Tibial artery (tissue), 4 donors: Measurements from ENCODE around the gene P3H2.
"Not testable (repeated sequence)": the region's sequence is repeated elsewhere in the genome, so short reads cannot be mapped to it uniquely, and the experiment has no call there.

Experiments
- DNase-seq, 2 donors: peaks; one replicate each; pipeline ENCODE4 v3.0.0-alpha.2; 2019
- H3K27ac ChIP-seq, 2 donors: fragments of 200-600 bp; sonication (generic) in 1 of 2; 1 replicate in 1 of 2; 2 replicates in 1 of 2; pipeline ENCODE4 v1.5.1; 2018 to 2019; ENCODE audit warnings: mild to moderate bottlenecking in 1 of 2
- H3K27me3 ChIP-seq, 2 donors: fragments of 200-600 bp; sonication (generic) in 1 of 2; one replicate each; pipeline versions ENCODE4 v1.5.1 to v1.6.0; 2016 to 2019
- H3K36me3 ChIP-seq, 3 donors: fragments of 200-600 bp; sonication (generic) in 2 of 3; one replicate each; pipeline ENCODE4 v1.5.1; 2016 to 2019; ENCODE audit warnings: mild to moderate bottlenecking in 2 of 3
- H3K4me1 ChIP-seq, 4 donors: fragments of 200-600 bp; sonication (generic) in 2 of 4; 1 replicate in 3 of 4; 2 replicates in 1 of 4; pipeline ENCODE4 v1.5.1; 2016 to 2019
- H3K4me3 ChIP-seq, 2 donors: fragments of 200-600 bp; sonication (generic) in 1 of 2; 1 replicate in 1 of 2; 2 replicates in 1 of 2; pipeline ENCODE4 v1.5.1; 2018 to 2019; ENCODE audit warnings: mild to moderate bottlenecking in 2 of 2
- H3K9me3 ChIP-seq, 3 donors: fragments of 200-600 bp; sonication (generic) in 1 of 3; one replicate each; pipeline ENCODE4 v1.5.1; 2016 to 2019
- intact Hi-C: fragments of 100-400 bp; cut with DNase I; formaldehyde crosslinking; loops from one replicate; pipeline ENCODE4 v1.15.0; 2023; ENCODE audit warnings: low total_unique reads
- TF ChIP-seq, protein P1 (sequence below), 2 experiments: fragments of 200-600 bp in 1 of 2; fragments of 450-650 bp in 1 of 2; IDR thresholded peaks; one replicate each; pipeline ENCODE4 v1.5.1; 2017 to 2019; ENCODE audit warnings: antibody characterized with exemption in 2 of 2, mild to moderate bottlenecking in 1 of 2, moderate library complexity in 1 of 2

P3H2 gene

DNA sequence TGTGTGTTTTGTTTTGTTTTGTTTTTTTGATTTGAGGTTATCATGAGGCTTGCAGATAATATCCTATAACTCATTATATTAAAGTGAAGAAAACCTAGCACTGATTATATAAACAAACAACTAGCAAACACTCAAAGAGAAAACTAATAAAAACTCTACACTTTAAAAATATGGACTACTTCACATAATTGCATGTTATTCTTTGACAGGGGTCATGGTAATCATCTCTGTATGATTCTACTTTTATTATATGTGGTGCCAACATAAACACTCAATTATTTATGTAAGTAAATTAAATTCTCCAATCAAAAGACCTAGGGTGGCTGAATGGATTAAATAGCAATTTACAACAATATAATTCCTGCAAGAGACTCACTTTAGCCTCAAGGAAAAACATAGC lies 44.6 kb upstream of the P3H2 start:
- TF ChIP-seq, protein P1, sequence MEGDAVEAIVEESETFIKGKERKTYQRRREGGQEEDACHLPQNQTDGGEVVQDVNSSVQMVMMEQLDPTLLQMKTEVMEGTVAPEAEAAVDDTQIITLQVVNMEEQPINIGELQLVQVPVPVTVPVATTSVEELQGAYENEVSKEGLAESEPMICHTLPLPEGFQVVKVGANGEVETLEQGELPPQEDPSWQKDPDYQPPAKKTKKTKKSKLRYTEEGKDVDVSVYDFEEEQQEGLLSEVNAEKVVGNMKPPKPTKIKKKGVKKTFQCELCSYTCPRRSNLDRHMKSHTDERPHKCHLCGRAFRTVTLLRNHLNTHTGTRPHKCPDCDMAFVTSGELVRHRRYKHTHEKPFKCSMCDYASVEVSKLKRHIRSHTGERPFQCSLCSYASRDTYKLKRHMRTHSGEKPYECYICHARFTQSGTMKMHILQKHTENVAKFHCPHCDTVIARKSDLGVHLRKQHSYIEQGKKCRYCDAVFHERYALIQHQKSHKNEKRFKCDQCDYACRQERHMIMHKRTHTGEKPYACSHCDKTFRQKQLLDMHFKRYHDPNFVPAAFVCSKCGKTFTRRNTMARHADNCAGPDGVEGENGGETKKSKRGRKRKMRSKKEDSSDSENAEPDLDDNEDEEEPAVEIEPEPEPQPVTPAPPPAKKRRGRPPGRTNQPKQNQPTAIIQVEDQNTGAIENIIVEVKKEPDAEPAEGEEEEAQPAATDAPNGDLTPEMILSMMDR (IDR thresholded peaks at IDR 0.05) = no peak
- no peak for DNase-seq
- no peak overlapping the region for H3K27ac ChIP-seq
- no peaks in the 10 kb centered on the region for H3K36me3 ChIP-seq
- peaks cover 0 to 9% (median 3%) of the 10 kb centered on the region in 4 donors for H3K4me1 ChIP-seq
- intact Hi-C loops = no loop called here
- no peak overlapping the region for H3K4me3 ChIP-seq
- H3K27me3 ChIP-seq = no peaks in the 10 kb centered on the region
- no peaks in the 10 kb centered on the region for H3K9me3 ChIP-seq

DNA sequence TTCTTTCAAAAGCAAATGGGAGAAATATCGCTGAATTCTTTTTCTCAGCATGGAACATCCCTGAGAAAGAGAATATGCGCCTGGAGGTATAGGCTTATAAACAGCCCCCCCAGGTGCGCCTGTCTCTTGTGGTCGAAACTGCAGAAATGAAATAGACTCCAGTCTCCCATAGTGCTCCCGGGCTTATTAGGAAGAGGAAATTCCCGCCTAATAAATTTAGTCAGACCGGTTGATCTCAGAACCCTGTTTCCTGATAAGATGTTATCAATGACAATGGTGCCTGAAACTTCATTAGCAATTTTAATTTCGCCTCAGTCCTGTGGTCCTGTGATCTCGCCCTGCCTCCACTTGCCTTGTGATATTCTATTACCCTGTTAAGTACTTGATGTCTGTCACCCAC lies 41.3 kb upstream of the P3H2 start:
- H3K9me3 ChIP-seq, H3K4me3 ChIP-seq, H3K4me1 ChIP-seq, H3K36me3 ChIP-seq, intact Hi-C loops, H3K27ac ChIP-seq, H3K27me3 ChIP-seq, DNase-seq: not testable (repeated sequence)

DNA sequence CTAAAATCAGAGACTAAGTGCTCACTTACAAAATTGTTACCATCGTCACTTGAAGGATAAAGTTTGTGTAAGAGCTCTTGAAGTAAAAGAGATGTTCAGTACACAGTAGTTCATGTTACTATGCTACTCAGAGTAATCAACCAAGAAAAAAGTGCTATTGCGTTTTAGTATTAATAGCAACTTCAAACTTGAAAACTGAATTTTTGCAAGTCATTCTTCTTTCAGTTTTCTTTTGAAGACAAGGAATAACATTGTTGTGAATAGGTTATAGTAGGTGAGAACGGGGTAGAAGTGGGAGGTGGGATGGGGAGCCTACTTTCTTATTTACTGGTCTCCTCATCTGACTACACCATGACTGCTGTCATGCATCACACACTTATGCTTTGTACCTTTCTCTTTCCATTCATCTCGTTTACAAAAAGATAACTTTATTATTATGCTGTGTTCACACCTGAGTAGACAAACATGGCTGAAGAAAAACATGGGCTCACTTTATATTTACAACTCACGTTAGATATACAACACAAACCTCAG lies 39.3 kb upstream of the P3H2 start:
- intact Hi-C loops = no loop called here

DNA sequence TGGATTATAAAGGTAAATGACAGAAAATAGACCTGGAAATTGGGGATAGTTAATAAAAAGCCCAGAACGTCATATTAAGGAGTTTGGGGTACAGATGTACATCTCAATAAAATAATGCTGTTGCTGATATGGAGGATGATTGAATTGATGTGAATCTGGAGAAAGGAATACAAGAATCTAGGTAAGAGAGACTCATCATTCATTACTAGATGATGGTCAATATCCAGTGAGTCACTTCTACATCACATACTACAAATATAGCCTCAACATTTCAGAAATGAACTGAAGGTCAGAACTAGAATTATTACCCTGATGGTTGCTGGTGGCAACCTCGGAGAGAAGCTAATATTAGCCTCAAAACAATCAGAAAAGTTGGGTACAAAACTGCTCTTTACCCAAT lies 37.6 kb upstream of the P3H2 start:
- intact Hi-C loops = no loop called here

More for the DNA sequence above, 39.3 kb upstream of the P3H2 start:
- TF ChIP-seq, protein P1 (IDR thresholded peaks at IDR 0.05) = no peak
- no peaks in the 10 kb centered on the region for H3K36me3 ChIP-seq
- no peaks in the 10 kb centered on the region for H3K4me1 ChIP-seq
- no peaks in the 10 kb centered on the region for H3K9me3 ChIP-seq
- no peak for DNase-seq
- H3K4me3 ChIP-seq = no peak overlapping the region
- H3K27me3 ChIP-seq = no peaks in the 10 kb centered on the region
- H3K27ac ChIP-seq = no peak overlapping the region

DNA sequence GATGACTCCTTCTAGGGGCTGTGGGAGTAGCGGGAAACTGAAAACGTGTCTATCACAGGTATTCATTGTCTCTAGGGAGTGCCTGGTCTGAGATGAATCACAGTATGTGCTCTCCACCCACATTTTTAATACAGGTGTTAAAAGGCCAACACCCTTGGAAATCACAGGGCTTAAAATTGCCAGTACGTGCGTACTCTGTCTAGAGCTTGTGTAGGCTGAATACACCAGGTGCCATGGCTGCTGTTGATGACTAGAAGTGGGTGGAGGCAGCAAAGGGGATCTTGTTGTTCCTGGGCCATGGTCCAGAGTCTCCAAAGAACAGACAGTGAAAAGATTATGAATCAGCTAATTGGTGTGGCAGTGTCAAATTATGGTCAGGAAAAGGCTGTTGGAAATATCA lies 35.1 kb upstream of the P3H2 start:
- intact Hi-C loops = no loop called here
- H3K9me3 ChIP-seq = no peaks in the 10 kb centered on the region
- TF ChIP-seq, protein P1 (IDR thresholded peaks at IDR 0.05) = no peak
- no peak overlapping the region for H3K27ac ChIP-seq
- DNase-seq = no peak
- H3K27me3 ChIP-seq = no peaks in the 10 kb centered on the region
- H3K4me1 ChIP-seq = peaks cover 0 to 13% (median 0%) of the 10 kb centered on the region in 4 donors
- no peaks in the 10 kb centered on the region for H3K36me3 ChIP-seq
- no peak overlapping the region for H3K4me3 ChIP-seq

More for the DNA sequence above, 37.6 kb upstream of the P3H2 start:
- Histone ChIP-seq H3K9me3 (no peaks in the 10 kb centered on the region), H3K27ac (no peak overlapping the region), H3K36me3 (no peaks in the 10 kb centered on the region), H3K27me3 (no peaks in the 10 kb centered on the region), H3K4me3 (no peak overlapping the region), H3K4me1 (no peaks in the 10 kb centered on the region)
- TF ChIP-seq, protein P1 (IDR thresholded peaks at IDR 0.05) = no peak
- DNase-seq = no peak

DNA sequence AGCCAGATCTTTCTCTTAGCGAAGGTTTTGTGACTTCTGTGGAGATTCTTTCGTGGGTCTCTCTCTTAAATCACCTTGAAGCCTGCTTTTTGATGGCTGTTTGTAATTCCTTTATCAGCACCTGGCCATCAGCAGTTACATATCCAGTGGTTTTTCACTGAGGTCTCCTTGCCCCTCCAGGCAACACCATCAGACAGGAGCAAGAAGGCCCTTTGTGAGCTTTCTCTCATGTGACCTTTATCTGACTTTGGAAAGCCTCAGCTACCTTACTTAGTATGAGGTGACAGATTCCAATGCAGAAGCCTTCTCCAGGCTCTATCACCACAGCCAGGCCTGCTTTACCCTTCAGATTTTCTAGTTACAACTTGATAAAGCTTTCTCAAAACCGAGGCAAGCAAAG lies 30.0 kb upstream of the P3H2 start:
- TF ChIP-seq, protein P1 (IDR thresholded peaks at IDR 0.05) = no peak
- Histone ChIP-seq H3K27ac (no peak overlapping the region), H3K27me3 (no peaks in the 10 kb centered on the region), H3K36me3 (no peaks in the 10 kb centered on the region), H3K9me3 (no peaks in the 10 kb centered on the region), H3K4me1 (peaks cover 0 to 13% (median 0%) of the 10 kb centered on the region in 4 donors), H3K4me3 (no peak overlapping the region)
- DNase-seq = no peak
- intact Hi-C loops = no loop called here

DNA sequence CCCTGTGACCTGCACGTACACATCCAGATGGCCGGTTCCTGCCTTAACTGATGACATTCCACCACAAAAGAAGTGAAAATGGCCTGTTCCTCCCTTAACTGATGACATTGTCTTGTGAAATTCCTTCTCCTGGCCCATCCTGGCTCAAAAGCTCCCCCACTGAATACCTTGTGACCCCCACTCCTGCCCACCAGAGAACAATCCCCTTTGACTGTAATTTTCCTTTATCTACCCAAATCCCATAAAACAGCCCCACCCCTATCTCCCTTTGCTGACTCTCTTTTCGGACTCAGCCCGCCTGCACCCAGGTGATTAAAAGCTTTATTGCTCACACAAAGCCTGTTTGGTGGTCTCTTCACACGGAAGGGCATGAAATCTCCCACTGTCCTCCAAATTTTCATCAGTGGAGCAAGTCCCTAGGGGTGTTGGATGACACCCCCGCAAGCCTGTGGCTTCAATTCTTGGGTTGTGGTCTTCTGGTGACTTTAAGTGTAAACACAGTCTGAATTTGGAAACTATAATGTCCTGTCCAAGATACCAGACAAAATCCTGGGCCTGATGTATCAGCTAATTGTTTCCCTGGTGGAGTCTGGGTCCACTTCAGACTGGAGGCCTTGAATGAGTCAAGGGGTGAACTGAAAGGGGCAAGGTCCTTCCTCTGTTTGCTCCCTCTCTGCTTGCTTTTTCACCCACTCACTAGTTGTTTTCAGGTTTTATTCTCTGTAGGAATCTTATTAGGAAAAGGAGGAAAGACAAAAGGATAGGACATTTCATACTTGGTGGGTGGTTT lies 29.3 kb upstream of the P3H2 start:
- H3K4me1 ChIP-seq = peaks cover 0 to 13% (median 0%) of the 10 kb centered on the region in 4 donors
- H3K27ac ChIP-seq, intact Hi-C loops, H3K27me3 ChIP-seq, H3K36me3 ChIP-seq, H3K9me3 ChIP-seq, DNase-seq, H3K4me3 ChIP-seq: not testable (repeated sequence)

DNA sequence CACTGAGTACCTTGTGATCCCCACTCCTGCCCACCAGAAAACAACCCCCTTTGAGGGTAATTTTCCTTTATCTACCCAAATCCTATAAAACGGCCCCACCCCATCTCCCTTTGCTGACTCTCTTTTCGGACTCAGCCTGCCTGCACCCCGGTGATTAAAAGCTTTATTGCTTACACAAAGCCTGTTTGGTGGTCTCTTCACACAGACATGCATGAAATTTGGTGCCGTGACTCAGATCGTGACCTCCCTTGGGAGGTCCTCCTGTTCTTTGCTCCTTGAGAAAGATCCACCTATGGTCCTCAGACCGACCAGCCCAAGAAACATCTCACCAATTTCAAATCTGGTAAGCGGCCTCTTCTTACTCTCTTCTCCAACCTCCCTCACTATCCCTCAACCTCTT lies 24.1 kb upstream of the P3H2 start:
- not testable (repeated sequence) for H3K27ac ChIP-seq

More for the DNA sequence above, 24.1 kb upstream of the P3H2 start:
- H3K4me1 ChIP-seq, H3K36me3 ChIP-seq, DNase-seq, H3K9me3 ChIP-seq, intact Hi-C loops, H3K27me3 ChIP-seq, H3K4me3 ChIP-seq: not testable (repeated sequence)
